Hypothalamus (tissue), 51 donors: ENCODE data around the gene EIF2B1.

ENCODE experiments used
- DNase-seq, 51 donors: peaks; one replicate each; lab custom pipeline; 2025; lab: John Stamatoyannopoulos, UW

The EIF2B1 gene

DNA sequence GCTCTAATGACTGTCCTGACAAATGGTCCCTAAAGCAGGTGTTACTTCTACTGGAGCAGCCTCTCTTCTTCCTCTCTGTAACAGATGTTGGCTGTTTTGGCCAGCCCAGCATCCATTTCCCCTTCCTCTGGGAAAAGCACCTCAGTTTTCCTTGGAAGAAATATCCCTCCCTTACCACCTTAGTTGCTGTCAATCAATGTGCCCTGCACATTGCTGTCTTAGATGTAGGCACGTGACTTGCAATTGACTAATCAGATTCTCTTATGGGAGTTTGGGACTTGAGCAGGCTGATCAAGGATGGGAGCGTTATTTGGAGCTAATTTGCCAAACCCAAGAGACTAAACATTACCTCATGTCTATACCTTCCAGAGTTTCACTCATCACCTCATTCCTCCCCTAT, 61.1 kb downstream of the EIF2B1 start:
- no peak for DNase-seq

DNA sequence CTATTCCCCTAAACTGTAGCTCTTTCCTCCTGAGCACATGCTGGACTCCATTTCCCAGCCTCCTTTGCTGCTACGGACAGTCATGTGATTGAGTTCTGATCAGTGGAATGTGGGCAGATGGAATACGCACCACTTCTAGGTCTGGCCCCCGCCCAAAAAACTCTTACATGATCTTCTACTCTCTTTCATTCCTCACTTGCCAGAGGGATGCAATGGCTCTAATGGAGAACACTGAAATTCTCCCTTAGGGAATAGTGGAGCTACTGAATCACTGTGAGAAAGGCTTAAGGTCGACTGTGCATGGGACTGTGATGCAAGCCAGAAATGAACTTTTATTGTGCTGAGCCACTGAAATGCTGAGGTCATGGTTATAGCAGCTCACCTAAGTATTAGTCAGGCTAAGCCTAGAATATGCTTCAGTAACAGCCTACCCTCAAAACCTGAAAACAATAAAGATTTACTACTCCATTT, 62.1 kb downstream of the EIF2B1 start:
- DNase-seq: peak in 14 of 51 donors; percentile 0 to 23 (median 7)
